Keratinocyte (primary cell): Measurements from ENCODE around the gene TRAPPC14. TPM values are rescaled to one million over a fixed set of nuclear protein-coding genes. Genes with fewer than 3 reads are reported as not detected.

Experiments
- DNase-seq: peaks from one replicate; pipeline ENCODE4 v3.0.0-alpha.2; 2011; ENCODE audit warnings: low read depth, missing footprints, low spot score
- FAIRE-seq: peaks from 2 replicates; lab custom pipeline; 2011; peaks lifted over from hg19 to GRCh38; lab: Jason Lieb, UNC
- H2AFZ ChIP-seq: 2 replicates; pipeline ENCODE4 v1.6.0; 2012; ENCODE audit warnings: low read length, control low read depth, inconsistent platforms; ENCODE audit not compliant: control insufficient read depth
- H3K27ac ChIP-seq: 2 replicates; pipeline ENCODE4 v1.5.1; 2011; ENCODE audit warnings: low read length; ENCODE audit not compliant: control insufficient read depth, insufficient read depth
- H3K27me3 ChIP-seq: 3 replicates; pipeline ENCODE4 v1.6.0; 2011; ENCODE audit warnings: low read length; ENCODE audit not compliant: control insufficient read depth, insufficient read depth; ENCODE audit errors: extremely low read depth
- H3K36me3 ChIP-seq, 2 experiments: 2 replicates in 1 of 2; 3 replicates in 1 of 2; pipeline ENCODE4 v1.5.1; 2011; ENCODE audit warnings: low read length in 2 of 2, mild to moderate bottlenecking in 1 of 2; ENCODE audit not compliant: control insufficient read depth in 2 of 2, insufficient read depth in 2 of 2; ENCODE audit errors: extremely low read depth in 1 of 2
- H3K4me1 ChIP-seq: 3 replicates; pipeline ENCODE4 v1.5.1; 2011; ENCODE audit warnings: low read length; ENCODE audit not compliant: control insufficient read depth, insufficient read depth; ENCODE audit errors: extremely low read depth
- H3K4me2 ChIP-seq: 3 replicates; pipeline ENCODE4 v1.6.0; 2011; ENCODE audit warnings: low read depth, low read length; ENCODE audit not compliant: control insufficient read depth, insufficient read depth; ENCODE audit errors: extremely low read depth
- H3K4me3 ChIP-seq, 3 experiments: fragments of 200-600 bp in 1 of 3; sonication (generic) in 1 of 3; 2 replicates in 2 of 3; 3 replicates in 1 of 3; pipeline ENCODE4 v1.5.1; 2011 to 2016; ENCODE audit warnings: low read length in 3 of 3, mild to moderate bottlenecking in 3 of 3, control low read depth in 2 of 3, inconsistent platforms in 1 of 3, low read depth in 1 of 3, mixed read lengths in 1 of 3, mixed run types in 1 of 3, moderate library complexity in 1 of 3; ENCODE audit not compliant: control insufficient read depth in 2 of 3, insufficient read depth in 2 of 3; ENCODE audit errors: extremely low read depth in 1 of 3
- H3K79me2 ChIP-seq: 2 replicates; pipeline ENCODE4 v1.6.0; 2012; ENCODE audit warnings: low read length; ENCODE audit not compliant: control insufficient read depth, insufficient read depth
- H3K9ac ChIP-seq: 3 replicates; pipeline ENCODE4 v1.6.0; 2011; ENCODE audit warnings: low read length; ENCODE audit not compliant: control insufficient read depth, insufficient read depth; ENCODE audit errors: extremely low read depth
- H3K9me1 ChIP-seq: 3 replicates; pipeline ENCODE4 v1.6.0; 2011; ENCODE audit warnings: low read length; ENCODE audit not compliant: control insufficient read depth, insufficient read depth; ENCODE audit errors: extremely low read depth
- H3K9me3 ChIP-seq: 2 replicates; pipeline ENCODE4 v1.5.1; 2012; ENCODE audit warnings: low read depth, low read length; ENCODE audit not compliant: control insufficient read depth
- H4K20me1 ChIP-seq: 3 replicates; pipeline ENCODE4 v1.6.0; 2011; ENCODE audit warnings: low read length; ENCODE audit not compliant: control insufficient read depth, insufficient read depth; ENCODE audit errors: extremely low read depth
- EZH2 ChIP-seq: IDR thresholded peaks from one replicate; pipeline ENCODE4 v1.6.1; 2012; ENCODE audit warnings: inconsistent platforms, mild to moderate bottlenecking, low read length, moderate library complexity
- dilution Hi-C: fragments of 300-500 bp; cut with MboI; formaldehyde crosslinking; loops from one replicate; pipeline ENCODE4 v1.7.0; 2020; ENCODE audit warnings: low sequenced_read_pairs; ENCODE audit not compliant: extremely low pct_ligation_motif_present
- polyA plus RNA-seq, 5 experiments: library from polyadenylated mRNA; depleted of rRNA in 3 of 5; stranded (reverse) in 3 of 5; stranded (forward) in 1 of 5; unstranded in 1 of 5; fragments of >200 nt; gene quantifications; 1 replicate in 1 of 5; 2 replicates in 3 of 5; 3 replicates in 1 of 5; pipeline versions ENCODE4 v1.2.1 to v1.2.3, GENCODE V29; 2011 to 2012; ENCODE audit warnings: missing spikeins in 2 of 5, low read depth in 1 of 5, low replicate concordance in 1 of 5
- TF ChIP-seq, protein P1 (sequence below), 3 experiments: IDR thresholded peaks in 1 of 3; conservative IDR thresholded peaks in 1 of 3; optimal IDR thresholded peaks in 1 of 3; 2 replicates in 2 of 3; 3 replicates in 1 of 3; pipeline versions ENCODE3 to v1.5.1; 2011; ENCODE audit warnings: low read length in 3 of 3, mild to moderate bottlenecking in 3 of 3, moderate library complexity in 2 of 3, control low read depth in 1 of 3, inconsistent platforms in 1 of 3; ENCODE audit not compliant: insufficient read depth in 2 of 3; ENCODE audit errors: extremely low read depth in 1 of 3

TRAPPC14 gene
- polyA plus RNA-seq, 1 donor (not counting 4 experiments of a cell fraction or from before 2014, with no cell fraction given), result 4.7 TPM

GRCh38 chr7:100166317-100166940 is 7.9 kb upstream of the TRAPPC14 start:
- Histone ChIP-seq H4K20me1 (no peaks in the 10 kb centered on the region), H3K27ac (no peak overlapping the region), H3K27me3 (peaks cover 10% of the 10 kb centered on the region), H3K36me3 (no peaks in the 10 kb centered on the region), H2AFZ (no peak overlapping the region), H3K4me3 (no peak overlapping the region), H3K79me2 (no peaks in the 10 kb centered on the region), H3K9me3 (no peaks in the 10 kb centered on the region), H3K4me1 (peaks cover 28% of the 10 kb centered on the region), H3K9ac (no peak overlapping the region), H3K4me2 (no peak overlapping the region), H3K9me1 (peaks cover 2% of the 10 kb centered on the region)
- TF ChIP-seq, protein P1, sequence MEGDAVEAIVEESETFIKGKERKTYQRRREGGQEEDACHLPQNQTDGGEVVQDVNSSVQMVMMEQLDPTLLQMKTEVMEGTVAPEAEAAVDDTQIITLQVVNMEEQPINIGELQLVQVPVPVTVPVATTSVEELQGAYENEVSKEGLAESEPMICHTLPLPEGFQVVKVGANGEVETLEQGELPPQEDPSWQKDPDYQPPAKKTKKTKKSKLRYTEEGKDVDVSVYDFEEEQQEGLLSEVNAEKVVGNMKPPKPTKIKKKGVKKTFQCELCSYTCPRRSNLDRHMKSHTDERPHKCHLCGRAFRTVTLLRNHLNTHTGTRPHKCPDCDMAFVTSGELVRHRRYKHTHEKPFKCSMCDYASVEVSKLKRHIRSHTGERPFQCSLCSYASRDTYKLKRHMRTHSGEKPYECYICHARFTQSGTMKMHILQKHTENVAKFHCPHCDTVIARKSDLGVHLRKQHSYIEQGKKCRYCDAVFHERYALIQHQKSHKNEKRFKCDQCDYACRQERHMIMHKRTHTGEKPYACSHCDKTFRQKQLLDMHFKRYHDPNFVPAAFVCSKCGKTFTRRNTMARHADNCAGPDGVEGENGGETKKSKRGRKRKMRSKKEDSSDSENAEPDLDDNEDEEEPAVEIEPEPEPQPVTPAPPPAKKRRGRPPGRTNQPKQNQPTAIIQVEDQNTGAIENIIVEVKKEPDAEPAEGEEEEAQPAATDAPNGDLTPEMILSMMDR (optimal IDR thresholded peaks at IDR 0.05 in 1 of 3, IDR thresholded peaks at IDR 0.05 in 1 of 3, conservative IDR thresholded peaks at IDR 0.05 in 1 of 3; ENCODE audit: extremely low read depth in 1 of 3, insufficient read depth in 2 of 3, low read length in 3 of 3), result no peak
- no peak for TF ChIP-seq EZH2
- DNase-seq (no peak), FAIRE-seq (no peak)
- dilution Hi-C loops, result no loop called here

- Histone ChIP-seq H2AFZ (no peak overlapping the region), H3K4me2 (no peak overlapping the region), H3K4me1 (peaks cover 32% of the 10 kb centered on the region)
Observed at GRCh38 chr7:100163871-100164270, 5.3 kb upstream of the TRAPPC14 start.

More at GRCh38 chr7:100163871-100164270, 5.3 kb upstream of the TRAPPC14 start:
- Histone ChIP-seq H3K79me2 (no peaks in the 10 kb centered on the region), H3K9me3 (no peaks in the 10 kb centered on the region), H3K36me3 (no peaks in the 10 kb centered on the region), H3K9me1 (peaks cover 2% of the 10 kb centered on the region), H4K20me1 (no peaks in the 10 kb centered on the region), H3K27me3 (no peaks in the 10 kb centered on the region), H3K27ac (no peak overlapping the region), H3K4me3 (no peak overlapping the region), H3K9ac (no peak overlapping the region)
- dilution Hi-C loops, result no loop called here
- no peak for TF ChIP-seq EZH2
- TF ChIP-seq, protein P1 (optimal IDR thresholded peaks at IDR 0.05 in 1 of 3, IDR thresholded peaks at IDR 0.05 in 1 of 3, conservative IDR thresholded peaks at IDR 0.05 in 1 of 3; ENCODE audit: extremely low read depth in 1 of 3, insufficient read depth in 2 of 3, low read length in 3 of 3), result no peak
- FAIRE-seq, result no peak
- DNase-seq, result no peak
